ENCODE results near the gene HIPK4. TPM values are rescaled to one million over a fixed set of nuclear protein-coding genes. Genes with fewer than 3 reads are reported as not detected.

The HIPK4 gene
- total and polyA plus RNA-seq, 9 of the 15 experiments (the other 6 are each of a cell fraction or from before 2014, with no cell fraction given), result 0.06 to 0.09 TPM; not detected in 7

DNA sequence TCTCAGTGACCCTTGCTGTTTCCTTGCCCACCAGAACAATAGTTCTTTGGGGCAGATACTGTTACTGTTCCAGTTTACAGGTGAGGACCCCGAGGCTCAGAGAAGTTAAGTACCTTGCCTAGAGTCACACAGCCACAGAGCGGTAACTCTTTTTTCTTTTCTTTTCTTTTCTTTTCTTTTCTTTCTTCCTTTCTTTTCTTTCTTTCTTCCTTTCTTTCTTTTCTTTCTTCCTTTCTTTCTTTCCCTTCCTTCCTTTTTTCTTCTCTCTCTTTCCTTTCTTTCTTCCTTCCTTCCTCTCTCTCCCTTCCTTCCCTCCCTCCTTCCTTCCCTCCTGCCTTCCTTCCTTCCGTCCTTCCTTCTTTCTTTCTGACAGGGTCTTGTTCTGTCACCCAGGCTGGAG lies 28.1 kb upstream of the HIPK4 start (continued):
- TF ChIP-seq, protein P1, sequence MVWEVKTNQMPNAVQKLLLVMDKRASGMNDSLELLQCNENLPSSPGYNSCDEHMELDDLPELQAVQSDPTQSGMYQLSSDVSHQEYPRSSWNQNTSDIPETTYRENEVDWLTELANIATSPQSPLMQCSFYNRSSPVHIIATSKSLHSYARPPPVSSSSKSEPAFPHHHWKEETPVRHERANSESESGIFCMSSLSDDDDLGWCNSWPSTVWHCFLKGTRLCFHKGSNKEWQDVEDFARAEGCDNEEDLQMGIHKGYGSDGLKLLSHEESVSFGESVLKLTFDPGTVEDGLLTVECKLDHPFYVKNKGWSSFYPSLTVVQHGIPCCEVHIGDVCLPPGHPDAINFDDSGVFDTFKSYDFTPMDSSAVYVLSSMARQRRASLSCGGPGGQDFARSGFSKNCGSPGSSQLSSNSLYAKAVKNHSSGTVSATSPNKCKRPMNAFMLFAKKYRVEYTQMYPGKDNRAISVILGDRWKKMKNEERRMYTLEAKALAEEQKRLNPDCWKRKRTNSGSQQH (CRISPR knock-in tag; IDR thresholded peaks at IDR 0.05), result 0 out of 2 replicates have a peak, but pooled peaks have one; percentile 35
- TF ChIP-seq PHF20 (IDR thresholded peaks at IDR 0.05; ENCODE audit: partially characterized antibody) (no peak), SMARCA5 (IDR thresholded peaks at IDR 0.05) (peak; percentile 75), HDAC8 (tag; IDR thresholded peaks at IDR 0.05) (no peak), MTA2 (IDR thresholded peaks at IDR 0.05; ENCODE audit: low read depth) (0 out of 2 replicates have a peak, but pooled peaks have one; percentile 17), ZNF197 (CRISPR knock-in tag; IDR thresholded peaks at IDR 0.05; ENCODE audit: low read depth) (no peak), POLR2AphosphoS2 (IDR thresholded peaks at IDR 0.05; ENCODE audit: low read length) (no peak), MYBL2 (IDR thresholded peaks at IDR 0.05; ENCODE audit: low read depth) (no peak), MYBL2 (CRISPR knock-in tag; IDR thresholded peaks at IDR 0.05; ENCODE audit: borderline replicate concordance) (no peak), TOE1 (IDR thresholded peaks at IDR 0.05; ENCODE audit: borderline replicate concordance) (no peak), TOE1 (CRISPR knock-in tag; IDR thresholded peaks at IDR 0.05; ENCODE audit: borderline replicate concordance, low read depth) (no peak), HNRNPH1 (optimal IDR thresholded peaks at IDR 0.05; ENCODE audit: low read depth, low read length) (no peak), BCOR (IDR thresholded peaks at IDR 0.05) (peak; percentile 94)
- TF ChIP-seq, protein P2, sequence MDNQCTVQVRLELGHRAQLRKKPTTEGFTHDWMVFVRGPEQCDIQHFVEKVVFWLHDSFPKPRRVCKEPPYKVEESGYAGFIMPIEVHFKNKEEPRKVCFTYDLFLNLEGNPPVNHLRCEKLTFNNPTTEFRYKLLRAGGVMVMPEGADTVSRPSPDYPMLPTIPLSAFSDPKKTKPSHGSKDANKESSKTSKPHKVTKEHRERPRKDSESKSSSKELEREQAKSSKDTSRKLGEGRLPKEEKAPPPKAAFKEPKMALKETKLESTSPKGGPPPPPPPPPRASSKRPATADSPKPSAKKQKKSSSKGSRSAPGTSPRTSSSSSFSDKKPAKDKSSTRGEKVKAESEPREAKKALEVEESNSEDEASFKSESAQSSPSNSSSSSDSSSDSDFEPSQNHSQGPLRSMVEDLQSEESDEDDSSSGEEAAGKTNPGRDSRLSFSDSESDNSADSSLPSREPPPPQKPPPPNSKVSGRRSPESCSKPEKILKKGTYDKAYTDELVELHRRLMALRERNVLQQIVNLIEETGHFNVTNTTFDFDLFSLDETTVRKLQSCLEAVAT (IDR thresholded peaks at IDR 0.05), result 0 out of 4 replicates have a peak, but pooled peaks of 1 of the 2 experiments have one; percentile 39
- TF ChIP-seq, protein P3, sequence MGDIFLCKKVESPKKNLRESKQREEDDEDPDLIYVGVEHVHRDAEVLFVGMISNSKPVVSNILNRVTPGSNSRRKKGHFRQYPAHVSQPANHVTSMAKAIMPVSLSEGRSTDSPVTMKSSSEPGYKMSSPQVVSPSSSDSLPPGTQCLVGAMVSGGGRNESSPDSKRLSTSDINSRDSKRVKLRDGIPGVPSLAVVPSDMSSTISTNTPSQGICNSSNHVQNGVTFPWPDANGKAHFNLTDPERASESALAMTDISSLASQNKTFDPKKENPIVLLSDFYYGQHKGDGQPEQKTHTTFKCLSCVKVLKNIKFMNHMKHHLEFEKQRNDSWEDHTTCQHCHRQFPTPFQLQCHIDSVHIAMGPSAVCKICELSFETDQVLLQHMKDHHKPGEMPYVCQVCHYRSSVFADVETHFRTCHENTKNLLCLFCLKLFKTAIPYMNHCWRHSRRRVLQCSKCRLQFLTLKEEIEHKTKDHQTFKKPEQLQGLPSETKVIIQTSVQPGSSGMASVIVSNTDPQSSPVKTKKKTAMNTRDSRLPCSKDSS (IDR thresholded peaks at IDR 0.05; ENCODE audit: low read depth, partially characterized antibody), result peak; percentile 50
- TF ChIP-seq, protein P4, sequence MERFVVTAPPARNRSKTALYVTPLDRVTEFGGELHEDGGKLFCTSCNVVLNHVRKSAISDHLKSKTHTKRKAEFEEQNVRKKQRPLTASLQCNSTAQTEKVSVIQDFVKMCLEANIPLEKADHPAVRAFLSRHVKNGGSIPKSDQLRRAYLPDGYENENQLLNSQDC (CRISPR knock-in tag; IDR thresholded peaks at IDR 0.05), result no peak
- TF ChIP-seq, protein P5, sequence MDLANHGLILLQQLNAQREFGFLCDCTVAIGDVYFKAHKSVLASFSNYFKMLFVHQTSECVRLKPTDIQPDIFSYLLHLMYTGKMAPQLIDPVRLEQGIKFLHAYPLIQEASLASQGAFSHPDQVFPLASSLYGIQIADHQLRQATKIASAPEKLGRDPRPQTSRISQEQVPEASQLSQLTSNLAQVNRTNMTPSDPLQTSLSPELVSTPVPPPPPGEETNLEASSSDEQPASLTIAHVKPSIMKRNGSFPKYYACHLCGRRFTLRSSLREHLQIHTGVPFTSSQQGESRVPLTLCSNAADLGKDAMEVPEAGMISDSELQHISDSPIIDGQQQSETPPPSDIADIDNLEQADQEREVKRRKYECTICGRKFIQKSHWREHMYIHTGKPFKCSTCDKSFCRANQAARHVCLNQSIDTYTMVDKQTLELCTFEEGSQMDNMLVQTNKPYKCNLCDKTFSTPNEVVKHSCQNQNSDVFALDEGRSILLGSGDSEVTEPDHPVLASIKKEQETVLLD (IDR thresholded peaks at IDR 0.05), result peak; percentile 34; the same call in 1 of the 2 replicates
- TF ChIP-seq, protein P6, sequence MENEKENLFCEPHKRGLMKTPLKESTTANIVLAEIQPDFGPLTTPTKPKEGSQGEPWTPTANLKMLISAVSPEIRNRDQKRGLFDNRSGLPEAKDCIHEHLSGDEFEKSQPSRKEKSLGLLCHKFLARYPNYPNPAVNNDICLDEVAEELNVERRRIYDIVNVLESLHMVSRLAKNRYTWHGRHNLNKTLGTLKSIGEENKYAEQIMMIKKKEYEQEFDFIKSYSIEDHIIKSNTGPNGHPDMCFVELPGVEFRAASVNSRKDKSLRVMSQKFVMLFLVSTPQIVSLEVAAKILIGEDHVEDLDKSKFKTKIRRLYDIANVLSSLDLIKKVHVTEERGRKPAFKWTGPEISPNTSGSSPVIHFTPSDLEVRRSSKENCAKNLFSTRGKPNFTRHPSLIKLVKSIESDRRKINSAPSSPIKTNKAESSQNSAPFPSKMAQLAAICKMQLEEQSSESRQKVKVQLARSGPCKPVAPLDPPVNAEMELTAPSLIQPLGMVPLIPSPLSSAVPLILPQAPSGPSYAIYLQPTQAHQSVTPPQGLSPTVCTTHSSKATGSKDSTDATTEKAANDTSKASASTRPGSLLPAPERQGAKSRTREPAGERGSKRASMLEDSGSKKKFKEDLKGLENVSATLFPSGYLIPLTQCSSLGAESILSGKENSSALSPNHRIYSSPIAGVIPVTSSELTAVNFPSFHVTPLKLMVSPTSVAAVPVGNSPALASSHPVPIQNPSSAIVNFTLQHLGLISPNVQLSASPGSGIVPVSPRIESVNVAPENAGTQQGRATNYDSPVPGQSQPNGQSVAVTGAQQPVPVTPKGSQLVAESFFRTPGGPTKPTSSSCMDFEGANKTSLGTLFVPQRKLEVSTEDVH (IDR thresholded peaks at IDR 0.05; ENCODE audit: low read depth, partially characterized antibody), result no peak

All from K562 (cell line).